NCI-H1436 treated with DMSO at 0.1 percent for 48 hours (cell line): ENCODE results near the gene BLVRB.

ENCODE experiments used
- DNase-seq: peaks from one replicate; lab custom pipeline; 2025; lab: John Stamatoyannopoulos, UW

The BLVRB gene

DNA sequence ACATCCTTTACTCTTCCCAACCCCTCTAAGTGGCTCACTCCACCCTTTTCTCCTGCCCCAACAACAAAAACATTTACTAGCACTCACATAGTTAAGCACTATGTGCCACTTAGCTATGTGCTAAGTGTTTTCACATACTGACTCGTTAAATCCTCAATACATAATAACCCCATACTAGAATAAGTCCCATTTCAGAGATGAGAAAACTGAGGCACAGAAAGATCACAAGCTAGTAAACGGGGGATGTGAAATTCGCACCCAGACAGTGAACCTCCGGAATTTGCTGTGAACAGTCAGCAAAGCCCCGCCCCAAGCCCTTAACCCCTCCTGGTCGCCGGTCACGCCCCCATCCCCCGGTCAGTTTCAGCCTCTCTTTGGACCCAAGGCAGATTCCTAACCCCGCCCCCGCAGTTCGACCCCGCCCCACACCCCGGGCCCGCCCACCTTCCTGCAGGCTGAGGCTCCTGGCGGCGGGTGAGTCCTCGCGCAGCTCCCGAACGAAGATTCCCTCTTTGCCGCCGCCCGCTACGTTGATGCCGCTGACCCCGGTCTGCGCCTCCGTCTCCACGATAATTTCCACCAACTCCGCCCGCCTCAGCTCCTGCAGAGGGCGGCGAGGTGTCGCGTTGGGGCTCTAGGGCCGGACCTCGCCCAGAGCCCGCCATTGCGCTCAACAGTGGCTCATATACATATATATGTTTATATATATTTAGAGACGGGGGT, 62.1 kb downstream of the BLVRB start:
- DNase-seq: no peak

DNA sequence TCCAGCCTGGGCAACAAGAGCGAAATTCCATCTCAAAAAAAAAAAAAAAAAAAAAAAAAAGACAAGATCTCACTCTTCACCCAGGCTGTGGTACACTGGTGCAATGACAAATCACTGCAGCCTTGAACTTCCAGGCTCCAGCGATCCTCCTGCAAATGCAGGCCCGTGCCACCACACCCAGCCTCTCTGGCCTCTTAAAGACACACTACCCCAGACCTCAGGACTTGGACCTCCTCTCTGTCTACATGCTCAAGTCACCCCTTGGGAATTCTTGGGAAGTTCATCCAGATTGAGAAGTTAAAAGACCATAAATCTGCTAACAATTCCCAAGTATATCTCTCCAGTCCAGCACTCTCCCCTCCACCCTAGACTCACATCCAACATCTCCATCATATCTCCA, 65.0 kb downstream of the BLVRB start:
- DNase-seq: no peak

DNA sequence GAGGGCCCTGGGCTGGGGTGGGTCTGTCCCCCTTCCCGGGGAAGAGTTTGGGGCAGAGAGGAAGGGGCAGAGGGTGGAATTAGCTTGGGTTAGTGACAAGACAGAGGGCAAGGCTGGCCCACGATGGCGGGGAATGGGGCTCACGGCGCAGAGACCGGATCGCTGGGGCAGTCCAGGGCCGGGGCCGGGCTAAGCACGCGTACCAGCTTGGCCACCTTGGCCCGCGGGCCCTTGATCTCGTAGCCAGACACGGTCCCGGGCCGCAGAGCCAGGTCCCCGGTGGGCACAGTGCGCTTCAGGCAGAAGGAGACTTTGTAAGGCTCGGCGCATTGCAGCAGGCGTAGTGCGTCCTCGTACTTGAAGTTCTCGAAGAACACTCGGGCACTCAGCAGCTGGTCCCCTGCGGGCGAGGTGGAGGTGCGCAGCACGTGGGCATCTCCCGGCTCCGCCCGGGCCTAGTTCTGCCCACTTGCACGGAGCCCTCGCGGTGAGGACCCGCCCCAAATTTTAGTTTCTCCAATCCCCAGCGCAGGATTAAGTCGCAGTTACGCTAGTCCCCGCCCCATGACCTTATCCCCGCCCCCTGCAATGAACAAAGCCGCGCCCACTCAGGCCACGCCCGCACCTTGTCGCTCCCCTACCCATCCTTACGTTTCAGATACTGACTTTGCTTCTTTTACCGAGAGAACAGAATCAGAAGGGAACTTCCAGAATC, 67.0 kb downstream of the BLVRB start:
- no peak for DNase-seq
